NCI-H524 treated with DMSO at 0.1 percent for 48 hours (cell line): ENCODE results near the gene ATP6V1A.

ENCODE experiments used
- DNase-seq: peaks from one replicate; lab custom pipeline; 2025; lab: John Stamatoyannopoulos, UW

The ATP6V1A gene

DNA sequence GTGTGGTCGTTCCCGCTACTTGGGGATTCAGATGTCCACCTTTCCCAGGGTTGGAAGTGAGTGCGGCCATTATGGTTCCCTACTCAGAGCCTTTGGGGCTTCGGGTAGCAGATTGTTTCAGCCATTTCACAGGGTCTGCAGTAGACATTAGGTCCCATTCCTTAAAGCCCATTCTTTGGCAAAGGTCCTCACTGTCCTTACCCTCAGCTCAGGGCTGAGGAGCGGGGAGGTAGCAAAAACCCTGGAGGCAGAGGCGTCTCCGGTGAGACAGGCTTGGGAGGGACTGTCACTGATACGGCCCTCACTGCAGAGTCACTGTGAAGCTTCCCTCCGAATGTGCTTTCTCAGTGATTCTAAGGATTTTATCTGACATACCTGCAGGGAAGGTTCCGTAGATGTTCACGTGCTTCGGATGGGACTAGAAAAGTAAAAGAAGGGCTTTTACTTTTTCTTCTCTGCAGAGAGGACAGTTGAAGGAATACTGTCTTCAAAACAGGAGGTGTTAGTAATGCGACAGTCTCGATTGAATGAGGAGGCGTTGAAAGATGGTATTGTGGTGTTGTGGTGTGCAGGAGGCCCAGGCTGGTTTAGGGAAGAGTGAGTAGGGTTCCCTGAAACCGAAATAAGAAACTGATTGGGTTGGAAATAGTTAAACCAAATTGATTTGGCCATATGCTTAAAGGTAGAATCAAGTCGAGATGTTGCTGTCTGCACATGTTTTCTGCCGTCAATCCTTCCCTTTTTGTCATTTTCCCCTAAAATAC is 630 bp downstream of the ATP6V1A start:
- no peak for DNase-seq

DNA sequence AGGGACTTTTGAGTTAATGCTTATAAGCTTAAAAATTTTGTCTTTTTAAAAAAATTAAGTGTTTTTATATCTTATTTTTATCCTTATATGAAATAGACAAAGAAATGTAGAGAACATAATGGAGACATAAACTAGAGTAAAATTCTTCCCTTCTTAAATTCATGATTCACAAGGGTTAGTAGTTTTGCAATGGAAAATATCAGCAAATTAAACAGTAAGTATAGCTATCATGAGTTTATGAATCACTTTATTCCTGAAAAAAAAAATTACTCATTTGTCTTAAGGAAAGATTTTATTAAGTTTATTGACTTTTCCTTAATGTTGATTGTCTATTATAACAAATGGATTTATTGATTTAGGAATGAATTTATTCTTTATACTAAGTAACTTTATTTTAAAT is 4.3 kb downstream of the ATP6V1A start:
- DNase-seq: no peak

DNA sequence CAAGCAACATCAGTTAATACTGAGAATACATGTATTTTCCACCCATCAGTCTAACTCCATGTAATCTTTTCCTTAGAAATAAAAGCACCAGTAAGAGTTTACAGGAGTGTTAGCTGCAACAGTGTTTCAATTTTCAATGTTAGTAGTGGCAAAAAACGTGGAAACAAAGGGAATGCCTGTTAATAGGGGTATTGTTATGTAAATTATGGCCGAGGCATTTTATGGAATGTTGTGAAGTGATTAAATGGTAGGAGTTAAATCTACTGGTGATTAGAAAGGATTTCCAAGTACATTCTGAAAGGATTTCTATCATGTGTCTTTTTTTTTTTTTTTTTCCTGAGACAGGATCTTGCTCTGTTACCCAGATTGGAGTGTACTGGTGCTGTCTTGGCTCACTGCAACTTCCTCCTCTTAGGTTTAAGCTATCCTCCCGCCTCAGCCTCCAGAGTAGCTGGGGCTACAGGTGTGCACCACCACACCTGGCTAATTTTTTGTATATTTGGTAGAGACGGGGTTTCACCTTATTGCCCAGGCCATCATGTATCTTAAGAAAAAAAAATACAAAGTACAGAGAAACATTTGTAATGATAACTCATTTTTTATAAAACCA is 6.6 kb downstream of the ATP6V1A start:
- no peak for DNase-seq

DNA sequence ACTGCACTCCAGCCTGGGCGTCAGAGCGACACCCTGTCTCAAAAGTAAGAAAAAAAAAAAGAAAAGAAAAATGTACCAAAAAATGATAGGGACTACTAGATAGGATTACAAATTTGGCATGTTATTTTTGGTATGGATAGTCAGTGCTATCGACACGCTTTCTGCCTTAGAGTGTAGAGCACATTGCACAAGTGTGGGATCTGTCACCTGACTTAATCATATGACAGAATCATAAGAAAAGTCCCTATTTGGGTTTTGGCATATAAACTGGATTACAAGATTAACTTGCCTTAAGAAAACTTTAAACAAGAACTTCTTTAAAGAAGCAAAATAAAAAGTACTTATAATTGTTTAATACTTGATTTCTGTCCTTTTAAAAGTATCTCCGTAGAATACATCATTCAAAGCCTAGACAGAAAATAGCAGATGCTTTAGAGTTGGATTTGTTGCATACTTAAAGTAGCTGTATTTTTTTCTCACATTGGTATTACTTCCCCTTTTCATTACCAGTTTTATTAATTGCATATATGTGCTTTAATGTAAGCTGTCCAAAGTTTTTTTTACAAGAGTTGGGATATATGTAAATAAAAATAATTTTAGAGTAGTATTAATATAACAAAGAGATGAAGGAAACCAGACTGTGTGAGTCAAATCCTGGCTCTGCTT is 7.8 kb downstream of the ATP6V1A start:
- DNase-seq: no peak

DNA sequence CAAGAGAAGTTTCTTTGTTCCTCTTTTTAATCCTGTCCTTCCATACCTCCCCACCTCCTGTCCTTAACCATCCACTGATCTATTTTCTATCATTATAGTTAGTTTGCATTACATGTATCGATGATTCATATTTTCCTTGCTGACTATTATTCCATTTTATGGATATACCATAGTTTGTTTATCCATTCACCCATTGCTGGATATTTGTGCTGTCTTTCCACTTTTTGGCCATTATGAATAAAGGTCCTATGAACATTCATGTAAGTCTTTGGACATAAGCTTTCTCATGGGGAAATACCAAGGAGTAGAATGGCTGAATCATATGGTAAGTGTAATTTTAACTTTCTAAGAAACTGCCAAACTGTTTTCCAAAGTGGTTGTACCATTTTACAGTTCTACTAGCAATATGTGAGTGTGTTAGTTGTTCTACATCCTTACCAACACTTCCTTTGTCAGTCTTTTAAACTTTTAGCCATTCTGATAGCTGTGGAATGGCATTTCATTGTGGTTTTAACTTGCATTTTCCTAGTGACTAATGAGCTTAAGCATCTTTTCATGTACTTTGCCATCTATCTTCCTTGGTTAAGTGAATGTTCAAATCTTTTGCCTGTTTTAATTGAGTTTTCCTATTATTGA is 11.7 kb downstream of the ATP6V1A start:
- no peak for DNase-seq

DNA sequence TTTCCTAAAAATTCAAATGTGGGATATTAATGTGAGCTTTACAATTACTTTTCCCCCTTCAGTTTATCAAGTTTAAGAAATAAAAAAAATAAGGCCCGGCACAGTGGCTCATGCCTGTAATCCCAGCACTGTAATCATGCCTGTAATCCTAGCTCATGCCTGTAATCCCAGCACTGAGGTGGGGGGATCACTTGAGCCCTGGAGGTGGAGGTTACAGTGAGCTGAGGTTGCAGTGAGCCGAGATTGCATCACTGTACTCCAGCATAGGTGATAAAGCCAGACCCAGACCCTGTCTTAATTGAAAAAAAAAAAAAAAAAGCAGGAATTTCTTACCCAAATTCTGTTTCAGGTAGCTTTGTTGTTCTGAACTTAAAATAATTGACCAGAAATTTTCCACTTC is 17.9 kb downstream of the ATP6V1A start:
- DNase-seq: no peak

DNA sequence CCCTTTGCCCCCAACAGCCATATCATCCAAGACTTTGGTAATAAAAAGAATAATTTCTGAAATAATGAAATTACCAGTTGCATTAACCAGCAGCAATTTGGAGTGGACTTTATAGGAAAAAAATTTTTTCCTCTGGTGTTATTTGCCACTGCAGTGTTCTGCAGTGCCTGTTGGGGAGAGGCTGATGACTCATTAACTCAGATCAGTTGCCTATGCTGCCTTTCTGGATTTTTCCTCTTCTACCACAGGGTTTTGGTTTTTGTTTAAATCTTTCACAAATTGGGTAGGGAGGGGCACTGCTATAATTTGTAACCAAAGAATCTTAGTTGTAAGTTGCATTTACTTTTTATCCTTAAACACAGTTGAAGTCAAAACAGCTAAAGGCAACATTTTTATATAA is 22.7 kb downstream of the ATP6V1A start:
- DNase-seq: no peak

DNA sequence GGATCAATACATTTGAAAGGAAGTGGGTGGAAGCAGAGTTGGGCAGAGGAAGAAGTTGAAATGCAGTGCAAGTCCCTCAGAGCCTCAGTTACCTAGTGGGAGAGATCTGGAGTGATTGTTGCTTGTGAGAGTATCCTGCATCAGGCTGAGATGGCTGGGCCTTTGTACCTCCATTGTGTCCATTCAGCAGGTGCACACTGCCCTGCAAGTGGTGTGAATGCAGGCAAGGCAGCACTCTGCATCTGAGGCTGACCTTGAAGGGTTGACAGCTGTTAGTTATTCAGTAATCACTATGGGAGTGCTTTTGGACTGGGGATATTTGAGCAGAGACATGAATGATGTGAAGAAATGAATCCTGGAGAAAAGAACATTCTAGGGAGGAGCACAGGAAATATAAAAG is 25.2 kb downstream of the ATP6V1A start:
- DNase-seq: no peak

DNA sequence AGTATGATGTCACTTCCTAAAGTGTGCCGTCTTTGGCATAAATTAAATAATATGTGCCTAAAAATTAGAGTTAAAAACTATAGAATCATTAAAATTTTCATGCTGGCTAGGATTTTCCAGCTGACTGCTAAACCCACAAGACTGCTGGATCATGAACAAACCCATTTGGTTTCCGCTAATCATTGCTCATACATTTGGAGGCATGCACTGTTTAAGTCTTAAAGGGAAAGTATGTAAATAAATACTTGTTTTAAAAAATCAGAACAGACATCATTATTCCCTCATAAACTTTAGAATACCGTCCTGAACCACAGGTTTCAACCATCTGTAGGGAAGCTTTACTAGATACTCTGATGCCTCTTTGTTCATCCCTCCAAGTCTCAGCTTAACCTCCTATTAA is 26.5 kb downstream of the ATP6V1A start:
- DNase-seq: no peak

DNA sequence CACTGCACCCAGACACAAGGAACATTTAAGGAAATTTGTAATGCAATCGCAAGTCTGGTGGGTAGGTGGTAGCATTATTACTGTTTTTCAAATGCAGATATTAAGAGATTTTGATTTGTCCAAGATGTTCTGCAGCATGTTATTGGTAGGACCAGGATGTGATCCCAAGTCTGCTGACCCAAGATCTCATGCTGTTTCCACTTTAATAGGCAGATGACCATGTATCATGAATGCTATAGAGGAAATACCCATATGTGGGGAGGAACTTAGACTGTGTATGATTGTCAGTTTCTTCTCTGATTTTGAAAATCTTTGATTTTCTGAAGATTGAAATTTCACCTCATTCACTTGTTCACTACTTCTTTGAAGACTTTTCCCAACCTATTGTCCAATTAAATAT is 28.7 kb downstream of the ATP6V1A start:
- no peak for DNase-seq

DNA sequence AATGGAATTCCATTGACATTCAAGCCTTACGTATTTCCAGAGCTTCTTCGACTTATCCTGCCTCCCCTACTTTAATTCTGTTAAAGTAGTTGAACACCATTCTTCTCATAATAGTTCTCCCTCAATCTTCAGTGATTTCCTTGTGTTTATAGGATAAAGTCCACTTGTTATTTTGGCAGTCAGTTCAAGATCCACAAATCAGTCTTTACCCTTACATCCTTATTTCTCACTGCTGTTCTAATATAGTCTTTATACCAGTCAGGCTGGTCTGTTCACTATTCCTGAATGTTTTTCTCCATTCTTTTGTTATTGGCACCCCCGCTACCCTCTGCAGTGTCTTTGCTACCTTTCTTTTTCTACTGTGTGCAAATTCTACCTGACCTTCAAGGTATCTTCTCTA is 29.7 kb downstream of the ATP6V1A start:
- DNase-seq: no peak

DNA sequence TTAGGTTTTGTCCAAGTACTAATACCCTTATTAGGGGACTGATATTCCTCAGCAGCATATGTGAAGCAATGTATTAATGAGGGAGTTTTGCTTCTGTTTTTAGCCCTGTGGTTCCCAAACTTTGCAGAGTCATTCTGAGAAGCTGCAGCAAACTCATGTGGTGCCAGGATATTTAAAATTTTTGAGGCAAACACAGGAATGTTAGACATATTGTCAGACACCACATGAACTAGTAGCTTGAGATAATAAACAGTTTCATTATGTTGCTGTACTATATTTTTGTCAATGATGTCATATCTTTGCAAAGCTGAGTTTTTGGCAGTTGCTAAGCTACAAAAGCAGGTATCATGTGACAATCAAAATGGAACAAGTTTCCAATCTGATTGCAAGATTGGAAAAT is 36.6 kb downstream of the ATP6V1A start:
- no peak for DNase-seq

DNA sequence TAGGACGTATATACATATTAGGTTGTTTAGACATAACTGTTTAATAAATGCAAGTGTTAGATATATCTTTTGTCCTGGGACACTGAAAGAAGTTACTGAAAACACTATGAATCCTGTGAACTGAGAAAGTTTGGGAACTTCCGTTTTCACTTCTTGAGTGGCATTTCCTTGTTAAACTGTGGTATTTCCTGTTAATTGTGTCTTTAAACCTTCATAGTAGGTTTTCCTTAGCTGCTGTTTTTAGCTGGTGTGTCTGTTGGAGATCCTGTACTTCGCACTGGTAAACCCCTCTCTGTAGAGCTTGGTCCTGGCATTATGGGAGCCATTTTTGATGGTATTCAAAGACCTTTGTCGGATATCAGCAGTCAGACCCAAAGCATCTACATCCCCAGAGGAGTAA is 37.1 kb downstream of the ATP6V1A start:
- no peak for DNase-seq

DNA sequence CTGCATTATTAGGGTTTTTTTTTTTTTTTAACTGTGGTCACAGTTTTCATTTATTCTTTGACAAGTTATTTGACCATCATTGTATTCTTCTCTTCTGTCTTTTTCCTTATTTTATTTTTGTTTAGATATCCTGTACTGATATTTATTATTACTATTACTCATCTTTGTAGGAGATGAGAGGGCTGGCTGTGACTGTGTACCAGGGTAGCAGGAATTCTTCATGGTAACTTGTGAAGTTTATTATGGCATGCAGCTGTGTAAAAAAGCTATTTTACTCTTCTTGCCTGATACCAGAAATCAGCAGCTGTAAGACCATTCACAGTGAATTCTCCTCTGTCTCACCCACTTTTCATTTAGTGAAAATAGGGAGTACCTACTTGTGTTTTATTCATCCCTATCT is 44.5 kb downstream of the ATP6V1A start:
- no peak for DNase-seq

DNA sequence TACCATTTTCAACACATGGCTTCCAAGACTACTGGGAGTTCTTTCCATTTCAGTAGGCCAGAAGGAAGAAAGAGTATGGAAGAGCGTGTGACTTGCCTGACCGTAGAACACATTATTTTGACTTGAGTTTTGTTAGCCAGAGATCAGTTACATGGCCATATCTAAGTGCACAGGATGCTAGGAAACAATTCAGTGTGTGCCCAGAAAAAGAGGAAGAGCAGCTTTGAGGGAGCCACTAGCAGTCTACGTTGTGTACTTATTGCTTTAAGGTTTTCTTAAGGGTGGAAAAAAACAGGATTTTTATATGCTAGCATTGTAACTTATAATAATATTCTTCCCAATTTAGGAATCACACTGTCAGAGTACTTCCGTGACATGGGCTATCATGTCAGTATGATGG is 47.7 kb downstream of the ATP6V1A start:
- DNase-seq: no peak

DNA sequence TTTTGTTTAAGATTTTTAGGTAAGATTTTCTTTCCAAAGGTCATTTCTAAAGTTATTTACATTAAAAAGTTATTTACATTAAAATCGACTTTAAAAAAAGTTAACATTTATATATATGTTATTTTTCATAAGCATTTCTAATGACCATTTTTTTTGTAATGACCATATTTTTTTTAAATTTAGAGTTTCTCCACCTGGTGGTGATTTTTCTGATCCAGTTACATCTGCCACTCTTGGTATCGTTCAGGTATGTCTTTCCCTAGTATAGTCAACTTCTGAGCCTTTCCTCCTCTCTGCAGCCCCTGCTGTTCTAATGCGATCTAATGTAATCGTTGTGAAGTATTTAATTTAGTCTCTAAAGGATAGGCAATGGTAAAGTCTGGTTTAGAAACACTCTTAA is 48.9 kb downstream of the ATP6V1A start:
- DNase-seq: no peak

DNA sequence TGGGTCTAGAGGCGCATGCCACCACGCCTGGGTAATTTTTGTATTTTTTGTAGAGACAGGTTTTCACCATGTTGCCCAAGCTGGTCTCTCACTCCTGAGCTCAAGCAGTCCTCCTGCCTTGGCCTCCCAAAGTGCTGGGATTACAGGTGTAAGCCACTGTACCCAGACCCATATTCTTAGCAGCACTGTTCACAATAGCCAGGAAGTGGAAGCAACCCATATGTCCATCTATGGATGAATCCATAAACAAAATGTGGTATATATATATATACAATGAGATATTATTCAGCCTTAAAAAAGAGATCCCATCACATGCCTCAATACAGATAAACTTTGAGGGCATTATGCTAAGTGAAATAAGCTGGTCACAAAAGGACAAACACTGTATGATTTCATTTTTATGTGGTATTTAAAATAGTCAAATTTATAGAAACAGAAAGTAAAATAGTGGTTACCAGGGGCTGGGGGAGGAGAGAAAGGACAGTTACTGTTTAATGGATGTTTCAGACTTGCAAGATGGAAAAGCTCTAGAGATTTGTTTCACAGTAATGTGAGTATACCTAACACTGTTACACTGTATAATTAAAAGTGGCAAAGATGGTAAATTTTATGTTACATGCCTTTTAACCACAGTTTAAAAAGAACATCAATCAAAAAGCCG is 56.1 kb downstream of the ATP6V1A start:
- no peak for DNase-seq

DNA sequence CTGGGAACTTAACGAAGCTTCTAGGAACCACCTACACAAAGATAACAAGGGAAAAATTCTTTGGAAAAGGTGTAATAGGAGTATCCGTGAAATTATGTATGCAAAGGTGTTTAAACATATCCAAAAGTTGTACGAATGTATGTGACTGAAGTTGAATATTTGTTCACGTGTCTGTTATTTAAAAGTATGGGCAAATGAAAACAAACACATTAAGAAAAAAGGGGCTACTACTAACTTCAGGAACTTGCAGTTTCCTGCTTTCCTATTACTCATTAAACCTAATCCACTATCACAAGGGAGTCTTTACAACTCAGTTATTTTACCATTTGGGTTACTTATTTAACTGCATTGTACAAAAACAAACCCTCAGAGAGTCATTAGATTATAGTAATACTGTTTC is 57.8 kb downstream of the ATP6V1A start:
- no peak for DNase-seq

DNA sequence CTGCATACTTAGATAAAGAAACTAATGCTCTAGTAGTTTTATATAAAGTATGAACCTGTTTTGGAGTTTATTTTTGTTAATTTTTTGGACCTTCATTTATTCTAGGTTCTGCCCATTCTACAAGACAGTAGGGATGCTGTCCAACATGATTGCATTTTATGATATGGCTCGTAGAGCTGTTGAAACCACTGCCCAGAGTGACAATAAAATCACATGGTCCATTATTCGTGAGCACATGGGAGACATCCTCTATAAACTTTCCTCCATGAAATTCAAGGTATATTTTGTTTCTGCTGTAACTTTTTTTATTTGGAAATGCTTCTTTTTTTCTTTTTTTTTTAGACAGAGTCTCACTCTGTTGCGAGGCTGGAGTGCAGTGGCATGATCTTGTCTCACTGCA is 58.4 kb downstream of the ATP6V1A start:
- DNase-seq: no peak

DNA sequence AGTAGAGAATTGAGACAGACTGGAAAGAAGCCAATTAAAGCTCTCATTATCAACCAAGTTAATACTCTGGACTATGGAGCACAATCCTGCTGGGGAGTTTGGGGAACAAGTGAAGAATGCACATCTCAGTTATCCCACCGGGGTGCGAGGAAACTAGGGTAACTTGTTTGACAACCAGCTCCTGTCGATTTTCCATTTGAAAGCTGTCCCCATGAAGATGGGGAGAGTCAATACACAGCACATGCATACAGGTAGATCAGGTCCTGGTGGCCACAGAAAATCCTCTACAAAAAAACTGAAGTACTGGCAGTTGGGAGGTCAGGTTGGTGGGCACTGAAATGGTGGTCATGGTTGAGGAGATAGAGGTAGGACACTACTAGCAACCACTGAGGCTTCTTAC is 66.0 kb downstream of the ATP6V1A start:
- no peak for DNase-seq

DNA sequence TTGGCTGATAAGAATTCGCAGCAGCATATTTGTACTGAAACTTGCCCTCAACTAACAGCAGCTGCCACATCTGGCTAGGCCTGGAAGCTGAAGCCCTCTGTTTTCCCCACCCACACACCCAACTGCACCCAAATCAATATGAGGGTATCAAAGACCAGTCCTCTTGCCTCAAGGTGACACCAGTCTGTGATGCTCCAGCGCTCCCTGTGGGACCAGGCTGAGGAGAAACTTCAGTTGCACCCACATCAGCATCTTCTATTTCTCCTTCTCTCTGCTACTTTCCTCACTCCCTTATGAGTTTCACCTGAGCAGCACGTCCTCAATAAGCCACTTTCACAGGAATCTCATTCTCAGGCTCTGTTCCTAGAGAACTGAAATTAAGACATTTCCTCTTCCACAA is 73.0 kb downstream of the ATP6V1A start:
- DNase-seq: no peak

DNA sequence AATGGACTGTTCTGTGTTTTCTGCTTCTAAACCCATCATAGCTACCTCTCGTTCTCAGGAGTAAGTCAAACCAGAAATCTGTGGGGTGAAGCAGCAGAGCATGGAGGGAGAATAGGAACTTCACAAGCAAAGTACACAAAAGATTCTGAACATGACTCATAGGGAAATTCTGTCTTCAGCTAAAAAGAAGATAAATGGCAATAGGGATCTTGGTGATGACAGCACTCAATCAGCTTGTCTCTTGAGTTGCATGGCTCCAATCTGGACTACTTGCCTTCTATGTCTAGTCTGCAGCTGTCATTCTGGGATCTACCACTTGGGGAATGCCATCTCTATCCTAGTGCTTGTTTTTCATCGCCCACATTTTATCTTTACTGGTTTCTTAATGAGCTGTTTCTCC is 78.3 kb downstream of the ATP6V1A start:
- DNase-seq: no peak

DNA sequence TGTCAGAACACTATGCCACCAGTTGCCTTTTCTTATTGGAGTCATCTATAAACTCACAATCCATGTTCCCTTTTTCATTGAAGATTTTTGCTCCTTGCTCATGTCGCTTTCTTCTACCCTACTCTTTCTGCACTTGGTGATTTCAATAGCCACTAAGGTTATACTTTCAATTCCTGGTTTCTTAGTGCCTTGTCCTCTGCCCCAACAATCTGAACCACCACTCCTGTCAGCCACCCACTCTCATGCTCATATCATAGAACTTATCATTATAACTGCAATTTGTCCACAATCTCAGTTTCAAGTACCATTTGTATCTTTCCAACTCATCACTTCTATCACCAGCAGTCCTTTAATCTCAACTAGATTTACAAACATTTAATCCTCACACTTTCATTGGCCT is 81.8 kb downstream of the ATP6V1A start:
- DNase-seq: no peak
